H9 (cell line): Measurements from ENCODE around the gene OSBPL8. TPM values are rescaled to one million over a fixed set of nuclear protein-coding genes. Genes with fewer than 3 reads are reported as not detected.

Source experiments
- DNase-seq: peaks from one replicate; pipeline ENCODE4 v3.0.0-alpha.2; 2017
- H2AFZ ChIP-seq: one replicate; pipeline ENCODE4 v1.6.1; 2013; ENCODE audit warnings: mild to moderate bottlenecking, low read length, control low read depth, moderate library complexity
- H2AK5ac ChIP-seq: 2 replicates; pipeline ENCODE4 v1.6.1; 2013; ENCODE audit warnings: low read length, control low read depth, mixed read lengths; ENCODE audit not compliant: insufficient read length
- H2BK120ac ChIP-seq: one replicate; pipeline ENCODE4 v1.6.1; 2013; ENCODE audit warnings: low read depth, mild to moderate bottlenecking, low read length, control low read depth, inconsistent platforms; ENCODE audit not compliant: poor library complexity, severe bottlenecking
- H2BK12ac ChIP-seq: 2 replicates; pipeline ENCODE4 v1.6.1; 2013; ENCODE audit warnings: low read length, control low read depth, mixed read lengths, low read depth; ENCODE audit not compliant: insufficient read length
- H2BK15ac ChIP-seq: 2 replicates; pipeline ENCODE4 v1.6.1; 2013; ENCODE audit warnings: low read depth, low read length, control low read depth
- H2BK20ac ChIP-seq: one replicate; pipeline ENCODE4 v1.6.1; 2013; ENCODE audit warnings: low read depth, mild to moderate bottlenecking, low read length, control low read depth, inconsistent platforms; ENCODE audit not compliant: poor library complexity, severe bottlenecking
- H2BK5ac ChIP-seq: 2 replicates; pipeline ENCODE4 v1.6.1; 2013; ENCODE audit warnings: low read length, control low read depth, mixed read lengths; ENCODE audit not compliant: insufficient read length
- H3K14ac ChIP-seq: 2 replicates; pipeline ENCODE4 v1.6.1; 2013; ENCODE audit warnings: low read length, control low read depth; ENCODE audit not compliant: insufficient read depth
- H3K18ac ChIP-seq: 2 replicates; pipeline ENCODE4 v1.6.1; 2013; ENCODE audit warnings: low read depth, mild to moderate bottlenecking, mixed read lengths, low read length, control low read depth; ENCODE audit not compliant: insufficient read length
- H3K23ac ChIP-seq: 2 replicates; pipeline ENCODE4 v1.6.1; 2013; ENCODE audit warnings: low read length, control low read depth, mixed read lengths, low read depth; ENCODE audit not compliant: insufficient read length
- H3K23me2 ChIP-seq: 2 replicates; pipeline ENCODE4 v1.6.1; 2013; ENCODE audit warnings: low read depth, mild to moderate bottlenecking, mixed read lengths, low read length, control low read depth; ENCODE audit not compliant: insufficient read length, poor library complexity, severe bottlenecking
- H3K27ac ChIP-seq: 2 replicates; pipeline ENCODE4 v1.5.1; 2013; ENCODE audit warnings: low read length, control low read depth, mixed read lengths, low read depth; ENCODE audit not compliant: insufficient read length
- H3K27me3 ChIP-seq: 2 replicates; pipeline ENCODE4 v1.6.1; 2013; ENCODE audit warnings: low read length, control low read depth, inconsistent platforms; ENCODE audit not compliant: insufficient read depth
- H3K4ac ChIP-seq: 2 replicates; pipeline ENCODE4 v1.6.1; 2013; ENCODE audit warnings: low read depth, mild to moderate bottlenecking, control low read depth, inconsistent platforms, low read length, moderate library complexity
- H3K4me1 ChIP-seq: 2 replicates; pipeline ENCODE4 v1.6.1; 2013; ENCODE audit warnings: low read length, control low read depth, inconsistent platforms; ENCODE audit not compliant: insufficient read depth
- H3K4me2 ChIP-seq: 2 replicates; pipeline ENCODE4 v1.6.1; 2013; ENCODE audit warnings: low read length, control low read depth, mixed read lengths; ENCODE audit not compliant: insufficient read length, insufficient read depth
- H3K56ac ChIP-seq: 2 replicates; pipeline ENCODE4 v1.6.1; 2013; ENCODE audit warnings: low read depth, mild to moderate bottlenecking, mixed read lengths, low read length, control low read depth; ENCODE audit not compliant: insufficient read length
- H3K79me1 ChIP-seq: 2 replicates; pipeline ENCODE4 v1.6.1; 2013; ENCODE audit warnings: low read depth, mild to moderate bottlenecking, moderate library complexity, low read length, control low read depth, inconsistent platforms; ENCODE audit not compliant: insufficient read depth, poor library complexity, severe bottlenecking
- H3K79me2 ChIP-seq: 2 replicates; pipeline ENCODE4 v1.6.1; 2013; ENCODE audit warnings: low read length, control low read depth, inconsistent platforms; ENCODE audit not compliant: insufficient read depth
- H3K9ac ChIP-seq: 2 replicates; pipeline ENCODE4 v1.6.1; 2013; ENCODE audit warnings: low read length, control low read depth, mixed read lengths; ENCODE audit not compliant: insufficient read length; ENCODE audit errors: extremely low read depth
- H3K9me3 ChIP-seq: one replicate; pipeline ENCODE4 v1.6.1; 2013; ENCODE audit warnings: low read depth, low read length, inconsistent platforms; ENCODE audit not compliant: control insufficient read depth
- H3T11ph ChIP-seq: one replicate; pipeline ENCODE4 v1.6.1; 2013; ENCODE audit warnings: mild to moderate bottlenecking, low read length, control low read depth, inconsistent platforms
- H4K20me1 ChIP-seq: one replicate; pipeline ENCODE4 v1.6.1; 2013; ENCODE audit not compliant: control insufficient read depth, insufficient read length, insufficient read depth
- H4K5ac ChIP-seq: 2 replicates; pipeline ENCODE4 v1.6.1; 2013; ENCODE audit warnings: low read depth, mild to moderate bottlenecking, mixed read lengths, low read length, control low read depth; ENCODE audit not compliant: insufficient read length
- H4K8ac ChIP-seq: replicated peaks from 2 replicates; pipeline ENCODE4 v1.6.1; 2013; ENCODE audit warnings: low read length, control low read depth, mixed read lengths, low read depth; ENCODE audit not compliant: insufficient read length
- H4K91ac ChIP-seq: 2 replicates; pipeline ENCODE4 v1.6.1; 2013; ENCODE audit warnings: low read depth, mild to moderate bottlenecking, moderate library complexity, mixed read lengths, low read length, control low read depth; ENCODE audit not compliant: insufficient read length
- H3K27ac Mint-ChIP-seq, 3 experiments: 2 replicates in 2 of 3; 3 replicates in 1 of 3; pipeline ENCODE4 v1.8.0; 2020 to 2021; ENCODE audit warnings: mixed read lengths in 3 of 3, mild to moderate bottlenecking in 1 of 3, moderate library complexity in 1 of 3
- H3K27me3 Mint-ChIP-seq: 2 replicates; pipeline ENCODE4 v1.8.0; 2021; ENCODE audit warnings: low read depth, mild to moderate bottlenecking, moderate library complexity, mixed read lengths
- H3K36me3 Mint-ChIP-seq, 3 experiments: 2 replicates in 2 of 3; 3 replicates in 1 of 3; pipeline ENCODE4 v1.8.0; 2020 to 2021; ENCODE audit warnings: low read depth in 3 of 3, mixed read lengths in 3 of 3; ENCODE audit not compliant: insufficient read depth in 1 of 3
- H3K4me1 Mint-ChIP-seq, 2 experiments: 2 replicates each; pipeline ENCODE4 v1.8.0; 2020; ENCODE audit warnings: mixed read lengths in 2 of 2
- H3K4me3 Mint-ChIP-seq, 2 experiments: 2 replicates in 1 of 2; 3 replicates in 1 of 2; pipeline ENCODE4 v1.8.0; 2020 to 2021; ENCODE audit warnings: mild to moderate bottlenecking in 2 of 2, mixed read lengths in 2 of 2, moderate library complexity in 1 of 2
- H3K9me3 Mint-ChIP-seq, 2 experiments: 2 replicates in 1 of 2; 3 replicates in 1 of 2; pipeline ENCODE4 v1.8.0; 2020; ENCODE audit warnings: mild to moderate bottlenecking in 2 of 2, mixed read lengths in 2 of 2, moderate library complexity in 1 of 2
- CTCF ChIP-seq: fragments of 200-600 bp; sonication (generic); conservative IDR thresholded peaks from 3 replicates; pipeline ENCODE4 v1.8.0; 2021; ENCODE audit warnings: antibody characterized with exemption, mild to moderate bottlenecking
- WGBS: extraction: QIAGEN DNeasy Blood & Tissue Kit; methylation state at CpG from one replicate; pipeline ENCODE4 v1.1.7; 2013; ENCODE audit warnings: missing lambda C conversion rate, low lambda C conversion rate, mixed read lengths; ENCODE audit not compliant: insufficient read length; ENCODE audit errors: extremely low coverage; 5-methylcytosine and 5-hydroxymethylcytosine counted together
- total RNA-seq: library from RNA; stranded (reverse); gene quantifications from 2 replicates; pipeline ENCODE4 v1.2.1, GENCODE V29; 2021

Gene OSBPL8
- total RNA-seq, 1 experiment from 2014 or later = 61.2 TPM

- Histone ChIP-seq H3K4ac (no peak overlapping the region), H3K23ac (no peak overlapping the region), H3K9me3 (no peaks in the 10 kb centered on the region), H4K5ac (no peak overlapping the region), H2AFZ (no peak overlapping the region), H3K4me1 (no peaks in the 10 kb centered on the region), H3K14ac (no peak overlapping the region), H2BK120ac (no peak overlapping the region), H2AK5ac (no peak overlapping the region), H4K8ac (no peak overlapping the region), H3K4me2 (no peak overlapping the region), H2BK15ac (no peak overlapping the region), H3K18ac (no peak overlapping the region), H4K20me1 (no peaks in the 10 kb centered on the region), H3K9ac (no peak overlapping the region), H3K79me2 (peaks cover 2% of the 10 kb centered on the region; the same call in 1 of the 2 replicates), H2BK12ac (no peak overlapping the region), H3K27me3 (no peaks in the 10 kb centered on the region), H4K91ac (no peak overlapping the region), H2BK20ac (no peak overlapping the region), H3K56ac (no peak overlapping the region), H3K23me2 (no peaks in the 10 kb centered on the region), H2BK5ac (no peak overlapping the region), H3K27ac (no peak overlapping the region), H3T11ph (no peak overlapping the region), H3K79me1 (peaks cover 5% of the 10 kb centered on the region)
- Mint-ChIP-seq H3K36me3 (peaks cover 6 to 30% (median 7%) of the 10 kb centered on the region in 3 experiments; a peak in 6 of 7 replicates), H3K4me3 (no peak overlapping the region), H3K9me3 (peaks cover 0 to under 1% of the 10 kb centered on the region in 2 experiments; a peak in 3 of 5 replicates), H3K4me1 (peaks cover 8 to 10% of the 10 kb centered on the region in 2 experiments), H3K27me3 (no peaks in the 10 kb centered on the region), H3K27ac (no peak overlapping the region)
- TF ChIP-seq CTCF = no peak
- no peak for DNase-seq
- whole genome bisulfite sequencing = no CpG with 5 or more reads among the region's 3 CpGs
Measured at GRCh38 chr12:76506149-76506548, 53.4 kb downstream of the OSBPL8 start.
